ENCODE data around the gene KLHL18.
"Not testable (repeated sequence)": the region's sequence is repeated elsewhere in the genome, so short reads cannot be mapped to it uniquely, and the experiment has no call there.

Gene KLHL18

GRCh38 chr3:47276558-47276957 lies 6.2 kb upstream of the KLHL18 start:
- DNase-seq, result no peak

- DNase-seq, result no peak
These were observed 2.2 kb upstream of the KLHL18 start for GRCh38 chr3:47280519-47280918.

- no peak for DNase-seq
These were observed 421 bp downstream of the KLHL18 start for GRCh38 chr3:47283193-47283537.

- DNase-seq, result no peak
These were observed 1.0 kb downstream of the KLHL18 start for GRCh38 chr3:47283591-47284364.

- DNase-seq, result no peak
These were observed 6.5 kb downstream of the KLHL18 start for GRCh38 chr3:47288966-47289910.

- DNase-seq, result no peak
These were observed 8.5 kb downstream of the KLHL18 start for GRCh38 chr3:47291158-47291753.

GRCh38 chr3:47291754-47292420 lies 9.1 kb downstream of the KLHL18 start:
- not testable (repeated sequence) for DNase-seq

GRCh38 chr3:47293822-47294221 lies 11.1 kb downstream of the KLHL18 start:
- DNase-seq, result no peak

- DNase-seq, result no peak
These were observed 11.6 kb downstream of the KLHL18 start for GRCh38 chr3:47294392-47294791.

- DNase-seq, result no peak
These were observed 12.6 kb downstream of the KLHL18 start for GRCh38 chr3:47295322-47295721.

- no peak for DNase-seq
These were observed 13.2 kb downstream of the KLHL18 start for GRCh38 chr3:47295976-47296375.

- no peak for DNase-seq
These were observed 14.0 kb downstream of the KLHL18 start for GRCh38 chr3:47296562-47297302.

GRCh38 chr3:47298439-47298838 lies 15.7 kb downstream of the KLHL18 start:
- DNase-seq, result no peak

- DNase-seq, result no peak
These were observed 16.9 kb downstream of the KLHL18 start for GRCh38 chr3:47299381-47300318.

GRCh38 chr3:47301456-47301855 lies 18.7 kb downstream of the KLHL18 start:
- no peak for DNase-seq

- DNase-seq, result no peak
These were observed 23.3 kb downstream of the KLHL18 start for GRCh38 chr3:47306022-47306421.

- DNase-seq, result not testable (repeated sequence)
These were observed 26.5 kb downstream of the KLHL18 start for GRCh38 chr3:47309231-47309630.

- no peak for DNase-seq
These were observed 27.6 kb downstream of the KLHL18 start for GRCh38 chr3:47310391-47310790.

GRCh38 chr3:47313341-47314055 lies 30.8 kb downstream of the KLHL18 start:
- DNase-seq, result no peak

- no peak for DNase-seq
These were observed 31.5 kb downstream of the KLHL18 start for GRCh38 chr3:47314056-47314764.
